ENCODE measurements around the gene FLT4.

FLT4 gene

DNA sequence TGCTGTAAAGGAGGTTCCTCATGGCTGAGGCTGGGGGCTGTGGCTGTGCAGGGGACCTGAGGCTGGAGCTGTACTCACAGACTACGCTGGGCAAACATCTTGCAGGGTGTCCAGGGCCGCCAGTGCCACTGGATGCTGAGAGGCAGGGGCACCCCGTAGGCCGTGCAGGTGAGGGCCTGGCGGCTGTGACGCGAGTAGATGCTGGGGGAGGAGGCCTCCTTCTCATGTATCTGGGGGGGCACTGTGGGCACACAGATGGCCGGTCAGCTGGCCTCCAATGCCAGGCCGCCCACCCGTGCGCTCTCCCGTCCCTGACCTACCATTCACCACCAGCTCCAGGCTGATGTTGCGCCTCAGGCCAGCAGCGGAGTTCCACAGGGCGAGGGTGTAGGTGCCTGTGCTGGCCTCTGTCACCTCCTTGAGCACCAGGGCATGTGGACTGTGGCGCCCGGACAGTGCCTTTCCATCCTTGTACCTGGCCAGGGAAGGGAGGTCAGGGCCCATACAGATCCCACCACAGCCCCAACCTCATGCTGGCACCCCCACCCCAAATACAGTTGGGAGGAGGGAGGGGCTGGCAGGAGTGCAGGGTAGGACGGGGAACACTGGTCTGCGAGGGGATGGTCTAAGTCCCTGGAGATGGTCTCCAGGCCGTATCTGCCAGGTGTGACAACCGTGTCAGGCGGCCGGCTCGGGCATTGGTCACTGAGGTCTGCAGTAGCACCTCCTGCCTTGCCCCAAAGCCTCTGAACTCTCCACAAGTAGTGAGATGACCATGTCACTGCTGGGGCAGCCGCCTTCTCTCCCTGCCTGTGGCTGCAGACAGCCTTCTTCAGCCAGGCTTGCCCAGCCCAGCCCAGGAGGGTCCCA, 23.4 kb downstream of the FLT4 start:
- ChIA-PET POLR2A (no interaction called here), CTCF (no interaction called here)
- TF ChIP-seq, protein P1, sequence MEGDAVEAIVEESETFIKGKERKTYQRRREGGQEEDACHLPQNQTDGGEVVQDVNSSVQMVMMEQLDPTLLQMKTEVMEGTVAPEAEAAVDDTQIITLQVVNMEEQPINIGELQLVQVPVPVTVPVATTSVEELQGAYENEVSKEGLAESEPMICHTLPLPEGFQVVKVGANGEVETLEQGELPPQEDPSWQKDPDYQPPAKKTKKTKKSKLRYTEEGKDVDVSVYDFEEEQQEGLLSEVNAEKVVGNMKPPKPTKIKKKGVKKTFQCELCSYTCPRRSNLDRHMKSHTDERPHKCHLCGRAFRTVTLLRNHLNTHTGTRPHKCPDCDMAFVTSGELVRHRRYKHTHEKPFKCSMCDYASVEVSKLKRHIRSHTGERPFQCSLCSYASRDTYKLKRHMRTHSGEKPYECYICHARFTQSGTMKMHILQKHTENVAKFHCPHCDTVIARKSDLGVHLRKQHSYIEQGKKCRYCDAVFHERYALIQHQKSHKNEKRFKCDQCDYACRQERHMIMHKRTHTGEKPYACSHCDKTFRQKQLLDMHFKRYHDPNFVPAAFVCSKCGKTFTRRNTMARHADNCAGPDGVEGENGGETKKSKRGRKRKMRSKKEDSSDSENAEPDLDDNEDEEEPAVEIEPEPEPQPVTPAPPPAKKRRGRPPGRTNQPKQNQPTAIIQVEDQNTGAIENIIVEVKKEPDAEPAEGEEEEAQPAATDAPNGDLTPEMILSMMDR (IDR thresholded peaks at IDR 0.05; ENCODE audit: control extremely low read depth, extremely low read depth, low read depth, missing control alignments), result no peak
- no peak for DNase-seq (ENCODE audit: extremely low spot score)

DNA sequence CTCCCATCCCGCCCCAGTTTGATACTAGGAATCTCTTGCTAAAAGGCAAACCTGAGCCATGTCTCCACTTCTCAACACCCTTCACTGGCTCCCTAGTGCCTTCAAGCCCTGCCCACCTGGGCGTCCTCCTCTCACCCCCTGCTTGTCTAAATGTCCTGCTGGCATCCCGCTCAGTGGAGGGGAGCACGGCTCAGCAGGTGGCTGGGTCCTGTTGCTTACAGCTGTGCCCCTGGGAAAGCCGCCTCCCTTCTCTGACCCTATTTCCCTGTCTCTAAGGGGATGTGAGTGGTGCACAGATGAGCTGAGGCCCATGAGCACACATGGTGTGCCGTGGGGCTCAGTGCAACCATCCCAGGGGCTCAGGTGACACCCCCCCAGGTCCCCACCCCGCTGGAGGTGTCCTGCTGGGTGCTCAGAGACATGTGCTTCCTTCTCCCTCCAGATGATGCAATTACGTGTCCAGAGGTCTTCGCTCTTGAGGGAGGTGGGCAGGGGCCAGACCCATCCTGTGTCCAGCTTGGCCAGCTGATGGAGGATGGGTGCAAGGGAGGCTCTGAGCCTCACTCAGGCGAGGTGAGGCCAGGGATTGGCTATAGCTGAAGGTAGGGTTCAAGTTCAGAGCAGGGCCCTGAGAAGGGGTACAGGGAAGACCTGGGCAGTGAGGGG, 24.1 kb downstream of the FLT4 start:
- TF ChIP-seq, protein P1 (IDR thresholded peaks at IDR 0.05; ENCODE audit: control extremely low read depth, extremely low read depth, low read depth, missing control alignments), result no peak
- CTCF ChIA-PET, result no interaction called here
- POLR2A ChIA-PET, result no interaction called here
- DNase-seq (ENCODE audit: extremely low spot score), result no peak

DNA sequence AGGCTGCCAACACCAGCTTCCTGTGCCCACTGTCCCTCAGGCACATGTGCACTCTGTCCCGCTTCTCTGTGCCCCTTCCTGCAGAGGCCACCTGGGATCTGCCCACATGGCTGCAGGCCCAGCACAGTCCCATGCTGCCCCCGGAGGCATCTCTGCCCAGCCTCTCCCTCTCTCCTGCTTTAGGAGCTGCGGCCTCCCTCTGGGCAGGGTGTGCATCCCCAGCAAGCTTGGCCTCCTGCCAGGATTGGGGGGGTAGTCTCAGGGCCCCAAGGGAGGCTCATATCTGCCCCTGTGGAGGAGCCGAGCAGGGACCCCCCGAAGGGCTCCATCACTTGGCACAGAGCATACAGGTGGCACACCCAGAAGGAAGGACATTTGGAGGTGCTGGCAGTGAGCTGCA, 24.8 kb downstream of the FLT4 start:
- POLR2A ChIA-PET, result no interaction called here
- CTCF ChIA-PET, result interaction anchor here (1.4 kb wide), 1 partner anchor 18 kb away, joined by 4 read pairs; no protein-coding TSS in a partner anchor
- DNase-seq (ENCODE audit: extremely low spot score), result no peak
- TF ChIP-seq, protein P1 (IDR thresholded peaks at IDR 0.05; ENCODE audit: control extremely low read depth, extremely low read depth, low read depth, missing control alignments), result no peak

DNA sequence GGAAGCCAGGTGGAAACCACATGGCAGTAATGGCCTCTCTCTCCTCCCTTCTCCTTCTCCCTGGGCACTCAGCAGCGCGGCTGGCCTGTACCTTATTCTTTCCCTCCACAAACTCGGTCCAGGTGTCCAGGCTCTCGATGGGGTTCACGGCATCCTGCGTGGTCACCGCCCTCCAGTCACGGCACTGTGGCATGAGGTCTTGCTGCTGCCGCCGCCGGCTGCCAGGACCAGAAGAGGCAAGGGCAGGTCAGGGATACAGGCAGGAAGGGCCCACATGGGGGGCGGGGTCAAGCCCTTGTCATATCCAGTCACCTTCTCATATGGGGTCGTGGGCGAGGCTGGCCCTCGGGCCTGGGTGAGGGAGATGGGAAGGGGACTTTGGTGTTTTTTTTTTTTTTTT, 25.6 kb downstream of the FLT4 start:
- POLR2A ChIA-PET, result no interaction called here
- TF ChIP-seq, protein P1 (IDR thresholded peaks at IDR 0.05; ENCODE audit: control extremely low read depth, extremely low read depth, low read depth, missing control alignments), result no peak
- CTCF ChIA-PET, result interaction anchor here (1.4 kb wide), 1 partner anchor 18 kb away, joined by 4 read pairs; no protein-coding TSS in a partner anchor
- no peak for DNase-seq (ENCODE audit: extremely low spot score)

DNA sequence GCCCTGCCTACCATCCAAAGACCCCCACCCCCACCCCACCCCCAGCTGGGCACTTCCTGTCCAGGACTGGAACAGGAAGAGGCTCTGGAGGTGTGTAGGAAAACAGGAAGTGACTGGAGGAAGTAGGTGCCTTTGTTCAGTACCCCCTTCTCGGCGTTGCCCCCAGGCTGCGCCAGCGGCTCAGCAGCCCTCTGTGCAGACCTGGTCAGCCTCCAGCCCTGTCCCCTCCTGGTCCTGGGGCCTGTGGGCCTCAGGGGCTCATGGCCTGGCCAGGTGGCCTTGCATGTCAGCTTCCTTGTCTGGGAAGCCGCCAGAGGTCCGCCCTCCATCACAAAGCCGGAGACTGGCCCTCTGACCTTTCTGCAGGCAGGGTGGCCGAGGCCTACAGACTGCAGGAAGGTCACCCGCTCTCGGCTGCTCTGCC, 26.0 kb downstream of the FLT4 start:
- ChIA-PET CTCF (interaction anchor here (1.4 kb wide), 1 partner anchor 17 kb away, joined by 4 read pairs; no protein-coding TSS in a partner anchor), POLR2A (no interaction called here)
- TF ChIP-seq, protein P1 (IDR thresholded peaks at IDR 0.05; ENCODE audit: control extremely low read depth, extremely low read depth, low read depth, missing control alignments), result no peak
- no peak for DNase-seq (ENCODE audit: extremely low spot score)

DNA sequence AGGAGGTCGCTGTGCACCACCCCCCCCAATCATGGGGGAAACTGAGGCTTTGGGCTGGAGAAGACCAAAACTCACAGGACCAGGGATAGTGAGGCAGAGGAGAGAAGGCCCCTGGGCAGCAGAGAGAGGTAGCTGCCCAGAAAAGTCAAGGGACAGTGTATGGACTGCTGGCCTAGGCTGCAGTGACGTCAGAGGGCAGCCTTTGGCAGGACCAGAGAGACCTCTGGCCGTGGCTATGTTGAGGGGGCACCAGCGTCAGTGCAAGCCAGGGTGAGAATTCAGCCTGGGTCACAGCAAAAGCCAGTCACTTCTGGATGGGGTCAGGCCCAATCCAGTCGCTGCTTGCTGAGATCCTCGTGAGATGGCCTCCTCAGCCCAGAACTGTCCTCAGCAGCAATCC, 26.5 kb downstream of the FLT4 start:
- ChIA-PET CTCF (no interaction called here), POLR2A (no interaction called here)
- DNase-seq (ENCODE audit: extremely low spot score), result no peak
- TF ChIP-seq, protein P1 (IDR thresholded peaks at IDR 0.05; ENCODE audit: control extremely low read depth, extremely low read depth, low read depth, missing control alignments), result no peak

Data from GM10248 (cell line).